HCT116 (cell line): ENCODE data around the gene CDH24. TPM values are rescaled to one million over a fixed set of nuclear protein-coding genes. Genes with fewer than 3 reads are reported as not detected.

Source experiments
- ATAC-seq: fragments of 200-7000 bp; cut with Tn5 transposase; 2 replicates; pipeline ENCODE4 v1.9.1; 2020; ENCODE audit warnings: mild to moderate bottlenecking, moderate library complexity
- BruUV-seq: library from RNA; stranded (reverse); fragments of 400-500 nt; replicated peaks from 2 replicates; lab custom pipeline; 2021; lab: Mats Ljungman, UMichigan
- CTCF ChIA-PET: fragments of 300-600 bp; sonication (Branson Sonifier 250); formaldehyde crosslinking; loops from one replicate; lab custom pipeline; 2021; ENCODE audit warnings: antibody characterized with exemption; lab: Charles Lee
- POLR2A ChIA-PET: fragments of 300-600, 350-600 bp; sonication (Branson Sonifier 250); formaldehyde crosslinking; loops from one replicate; lab custom pipeline; 2021; ENCODE audit warnings: antibody characterized with exemption; lab: Charles Lee
- RAD21 ChIA-PET, 2 experiments: fragments of 300-600 bp; sonication (Branson Sonifier 250); formaldehyde crosslinking; loops; one replicate each; lab custom pipeline; 2023; ENCODE audit warnings: low total read pairs in 2 of 2; ENCODE audit not compliant: uncharacterized antibody in 2 of 2, unreplicated experiment in 2 of 2, low non-redundant PET in 1 of 2; lab: Charles Lee
- DNase-seq: peaks from one replicate; pipeline ENCODE4 v3.0.0-alpha.2; 2010; ENCODE audit warnings: low read depth, low spot score
- H2AFZ ChIP-seq: fragments of 200-600 bp; shearing (Covaris generic), sonication (generic); 2 replicates; pipeline ENCODE4 v1.6.1; 2017; ENCODE audit warnings: low read depth, mixed run types, mixed read lengths, antibody characterized with exemption, low read length; ENCODE audit not compliant: poor library complexity, severe bottlenecking
- H3K27ac ChIP-seq: 2 replicates; pipeline ENCODE4 v1.5.1; 2012; ENCODE audit warnings: low read depth, low read length
- H3K27me3 ChIP-seq: fragments of 200-600 bp; sonication (generic); 2 replicates; pipeline ENCODE4 v1.6.1; 2016; ENCODE audit warnings: mixed run types, low read length, mixed read lengths; ENCODE audit not compliant: insufficient read depth
- H3K36me3 ChIP-seq, 2 experiments: fragments of 200-500 bp in 1 of 2; fragments of 200-600 bp in 1 of 2; sonication (Bioruptor generic) in 1 of 2; sonication (generic) in 1 of 2; 2 replicates each; pipeline versions ENCODE4 v1.5.1 to v1.6.1; 2014 to 2016; ENCODE audit warnings: low read length in 2 of 2, inconsistent platforms in 1 of 2, mixed read lengths in 1 of 2, mixed run types in 1 of 2; ENCODE audit not compliant: insufficient read depth in 2 of 2, control insufficient read depth in 1 of 2
- H3K4me1 ChIP-seq, 2 experiments: fragments of 200-600 bp in 1 of 2; sonication (generic) in 1 of 2; 2 replicates each; pipeline versions ENCODE4 v1.5.1 to v1.6.1; 2012 to 2017; ENCODE audit warnings: low read length in 2 of 2, inconsistent platforms in 1 of 2, mild to moderate bottlenecking in 1 of 2, mixed read lengths in 1 of 2, mixed run types in 1 of 2, moderate library complexity in 1 of 2; ENCODE audit not compliant: insufficient read depth in 2 of 2, control insufficient read depth in 1 of 2
- H3K4me2 ChIP-seq: fragments of 200-600 bp; sonication (generic); 2 replicates; pipeline ENCODE4 v1.6.1; 2017; ENCODE audit warnings: mixed run types, low read length, mixed read lengths
- H3K4me3 ChIP-seq, 2 experiments: fragments of 200-600 bp in 1 of 2; sonication (generic) in 1 of 2; replicated peaks in 1 of 2; 2 replicates each; pipeline ENCODE4 v1.5.1; 2011 to 2016; ENCODE audit warnings: low read length in 2 of 2, control low read depth in 1 of 2, low read depth in 1 of 2, mild to moderate bottlenecking in 1 of 2, mixed read lengths in 1 of 2, mixed run types in 1 of 2
- H3K79me2 ChIP-seq: fragments of 200-600 bp; sonication (generic); 2 replicates; pipeline ENCODE4 v1.6.1; 2017; ENCODE audit warnings: mild to moderate bottlenecking, mixed run types, low read length, moderate library complexity, mixed read lengths; ENCODE audit not compliant: insufficient read depth
- H3K9ac ChIP-seq: fragments of 200-600 bp; sonication (generic); 2 replicates; pipeline ENCODE4 v1.6.1; 2016; ENCODE audit warnings: low read length, mixed read lengths
- H3K9me2 ChIP-seq: fragments of 200-600 bp; sonication (generic), shearing (Covaris generic); 2 replicates; pipeline ENCODE4 v1.6.1; 2017; ENCODE audit warnings: mixed run types, mild to moderate bottlenecking, moderate library complexity; ENCODE audit not compliant: insufficient read depth
- H3K9me3 ChIP-seq, 2 experiments: fragments of 200-500 bp in 1 of 2; fragments of 200-600 bp in 1 of 2; sonication (Bioruptor generic) in 1 of 2; sonication (generic) in 1 of 2; 2 replicates each; pipeline ENCODE4 v1.6.1; 2014 to 2017; ENCODE audit warnings: low read length in 2 of 2, mixed read lengths in 2 of 2, inconsistent platforms in 1 of 2, low read depth in 1 of 2, mild to moderate bottlenecking in 1 of 2, mixed run types in 1 of 2, moderate library complexity in 1 of 2; ENCODE audit not compliant: control insufficient read depth in 1 of 2, insufficient read depth in 1 of 2
- H4K20me1 ChIP-seq: fragments of 200-600 bp; sonication (generic), shearing (Covaris generic); 2 replicates; pipeline ENCODE4 v1.6.1; 2017; ENCODE audit warnings: mixed run types, mild to moderate bottlenecking, moderate library complexity; ENCODE audit not compliant: insufficient read depth
- ATF3 ChIP-seq: IDR thresholded peaks from 2 replicates; pipeline ENCODE4 v1.6.1; 2012
- CBX3 ChIP-seq: IDR thresholded peaks from 2 replicates; pipeline ENCODE4 v1.6.1; 2012; ENCODE audit warnings: low read depth
- EGR1 ChIP-seq: IDR thresholded peaks from 2 replicates; pipeline ENCODE4 v1.6.1; 2012; ENCODE audit warnings: low read depth
- ELF1 ChIP-seq: IDR thresholded peaks from 2 replicates; pipeline ENCODE4 v1.6.1; 2012; ENCODE audit warnings: low read depth, borderline replicate concordance
- POLR2A ChIP-seq: IDR thresholded peaks from 2 replicates; pipeline ENCODE4 v1.7.0; 2011; ENCODE audit warnings: borderline replicate concordance; ENCODE audit not compliant: insufficient read depth, insufficient read length; ENCODE audit errors: extremely low read depth
- POLR2AphosphoS5 ChIP-seq: IDR thresholded peaks from 2 replicates; pipeline ENCODE4 v1.6.1; 2011; ENCODE audit warnings: mild to moderate bottlenecking, low read depth, low read length, moderate library complexity
- SIN3A ChIP-seq: IDR thresholded peaks from 2 replicates; pipeline ENCODE4 v1.6.1; 2012; ENCODE audit warnings: low read depth
- SRF ChIP-seq: IDR thresholded peaks from 2 replicates; pipeline ENCODE4 v1.6.1; 2012; ENCODE audit warnings: low read depth
- TCF7L2 ChIP-seq: IDR thresholded peaks from 2 replicates; pipeline ENCODE4 v1.7.0; 2011; ENCODE audit warnings: borderline replicate concordance, inconsistent platforms; ENCODE audit not compliant: insufficient read depth, insufficient read length; ENCODE audit errors: extremely low read depth
- YY1 ChIP-seq: IDR thresholded peaks from 2 replicates; pipeline ENCODE4 v1.6.1; 2011; ENCODE audit warnings: low read length, low read depth, moderate library complexity, mild to moderate bottlenecking; ENCODE audit not compliant: insufficient replicate concordance; ENCODE audit errors: extremely low read depth
- ZFX ChIP-seq: fragments of 450-650 bp; IDR thresholded peaks from 2 replicates; pipeline ENCODE4 v1.6.1; 2017
- intact Hi-C: fragments of 100-400 bp; cut with micrococcal nuclease; formaldehyde crosslinking; loops from 2 replicates; pipeline ENCODE4 v1.10.0; 2022
- total RNA-seq: library from RNA; stranded (reverse); gene quantifications from one replicate; pipeline ENCODE4 v1.2.1, GENCODE V29; 2021; ENCODE audit not compliant: unreplicated experiment
- TF ChIP-seq, protein P1 (sequence below), 3 experiments: fragments of 200-600 bp in 1 of 3; sonication (generic) in 1 of 3; IDR thresholded peaks in 2 of 3; conservative IDR thresholded peaks in 1 of 3; 2 replicates each; pipeline ENCODE4 v1.5.1; 2012 to 2017; ENCODE audit warnings: low read depth in 2 of 3, low read length in 2 of 3, antibody characterized with exemption in 1 of 3, borderline replicate concordance in 1 of 3, control low read depth in 1 of 3, mild to moderate bottlenecking in 1 of 3, mixed read lengths in 1 of 3, mixed run types in 1 of 3, moderate library complexity in 1 of 3; ENCODE audit not compliant: insufficient read depth in 1 of 3

Gene CDH24
- total RNA-seq, 1 experiment from 2014 or later = 19.3 TPM

GRCh38 chr14:23035303-23036144, 21.8 kb downstream of the CDH24 start (continued):
- no peak for TF ChIP-seq TCF7L2
- 0 out of 2 replicates have a peak, but pooled peaks have one; percentile 27 for TF ChIP-seq SRF
- no peak for TF ChIP-seq ATF3

DNA sequence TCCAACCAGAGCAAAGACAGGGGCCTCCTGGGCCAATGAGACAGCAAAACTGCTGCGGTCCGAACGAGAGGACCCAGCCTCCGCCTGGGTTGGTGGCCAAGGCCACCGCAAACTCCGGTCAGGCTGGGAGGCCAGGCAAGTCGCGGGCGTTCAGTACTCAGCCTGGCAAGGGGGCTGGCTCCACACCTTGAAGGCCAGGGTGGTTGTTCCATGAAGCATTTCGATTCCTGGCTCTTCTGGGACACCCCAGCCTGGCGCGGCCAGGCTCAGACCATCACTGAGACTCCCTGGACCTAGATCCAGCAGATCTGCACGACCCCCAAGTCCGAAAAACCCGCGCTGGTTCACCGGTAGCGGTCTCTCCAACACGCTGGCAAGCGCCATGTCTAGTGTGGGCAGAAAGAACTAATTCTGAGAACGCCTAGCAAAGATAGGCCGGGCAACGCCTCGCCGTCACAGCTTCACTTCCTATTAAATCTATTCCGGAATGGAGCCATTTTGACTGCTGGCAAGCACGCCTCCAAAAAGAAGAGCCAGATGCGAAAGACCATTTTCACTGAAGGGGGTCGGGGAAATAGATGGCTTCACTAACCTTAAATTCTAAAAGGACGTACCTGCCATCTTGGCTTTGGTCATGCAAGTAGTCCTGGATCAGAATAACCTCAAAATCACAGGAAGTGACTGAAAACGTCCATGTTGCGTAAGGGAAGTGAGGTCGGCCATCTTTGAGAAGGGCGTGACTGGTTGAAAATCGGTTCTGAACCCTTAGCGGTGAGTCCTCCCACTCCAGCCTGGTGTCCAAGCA, 22.6 kb downstream of the CDH24 start, which contains the start of gene PSMB5:
Gene PSMB5 (minus strand): TSS at position 403 of the 805 bp plus-strand sequence. CDS start 19 bp downstream, at position 384.
- Histone ChIP-seq H3K36me3 (peaks cover 16 to 29% of the 10 kb centered on the region in 2 experiments), H3K4me2 (peak within 1 kb of the TSS; percentile 51), H3K9me3 (no peaks in the 10 kb centered on the region), H4K20me1 (no peaks in the 10 kb centered on the region)
- intact Hi-C loops = no loop called here
- POLR2A ChIA-PET = interaction anchor here (1.2 kb wide), 1 partner anchor 27 kb away, joined by 4 read pairs; no protein-coding TSS in a partner anchor
- DNase-seq = peak; percentile 98
- TF ChIP-seq POLR2A = peak; percentile 85
- peak; percentile 64; the same call in 1 of the 2 replicates for TF ChIP-seq SIN3A
- no peak; the same call in 1 of the 2 replicates for TF ChIP-seq SRF
- TF ChIP-seq YY1 = peak; percentile 97
- peak; percentile 88 for TF ChIP-seq POLR2AphosphoS5
- 0 out of 2 replicates have a peak, but pooled peaks have one; percentile 51 for TF ChIP-seq CBX3
- TF ChIP-seq ELF1 = peak; percentile 63; the same call in 1 of the 2 replicates
- TF ChIP-seq, protein P1, sequence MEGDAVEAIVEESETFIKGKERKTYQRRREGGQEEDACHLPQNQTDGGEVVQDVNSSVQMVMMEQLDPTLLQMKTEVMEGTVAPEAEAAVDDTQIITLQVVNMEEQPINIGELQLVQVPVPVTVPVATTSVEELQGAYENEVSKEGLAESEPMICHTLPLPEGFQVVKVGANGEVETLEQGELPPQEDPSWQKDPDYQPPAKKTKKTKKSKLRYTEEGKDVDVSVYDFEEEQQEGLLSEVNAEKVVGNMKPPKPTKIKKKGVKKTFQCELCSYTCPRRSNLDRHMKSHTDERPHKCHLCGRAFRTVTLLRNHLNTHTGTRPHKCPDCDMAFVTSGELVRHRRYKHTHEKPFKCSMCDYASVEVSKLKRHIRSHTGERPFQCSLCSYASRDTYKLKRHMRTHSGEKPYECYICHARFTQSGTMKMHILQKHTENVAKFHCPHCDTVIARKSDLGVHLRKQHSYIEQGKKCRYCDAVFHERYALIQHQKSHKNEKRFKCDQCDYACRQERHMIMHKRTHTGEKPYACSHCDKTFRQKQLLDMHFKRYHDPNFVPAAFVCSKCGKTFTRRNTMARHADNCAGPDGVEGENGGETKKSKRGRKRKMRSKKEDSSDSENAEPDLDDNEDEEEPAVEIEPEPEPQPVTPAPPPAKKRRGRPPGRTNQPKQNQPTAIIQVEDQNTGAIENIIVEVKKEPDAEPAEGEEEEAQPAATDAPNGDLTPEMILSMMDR (IDR thresholded peaks at IDR 0.05 in 2 of 3, conservative IDR thresholded peaks at IDR 0.05 in 1 of 3; ENCODE audit: borderline replicate concordance in 1 of 3, insufficient read depth in 1 of 3, low read depth in 2 of 3, low read length in 2 of 3) = no peak
- TF ChIP-seq EGR1 = peak; percentile 96
- peak; percentile 92 for TF ChIP-seq ZFX
- TF ChIP-seq, all 23 proteins: peak for 8
- H2AFZ ChIP-seq = peak within 1 kb of the TSS; percentile 54
- ChIA-PET RAD21 (no interaction called here), CTCF (interaction anchor here (0.8 to 1.4 kb wide), 3 partner anchors 23 to 48 kb away, joined by 3 to 4 read pairs (median 4); no protein-coding TSS in a partner anchor)
- BruUV-seq = no TSS peak
- no peaks in the 10 kb centered on the region for H3K27me3 ChIP-seq
- peak; percentile 93 for ATAC-seq
- peaks cover 10 to 18% of the 10 kb centered on the region in 2 experiments; a peak in 3 of 4 replicates for H3K4me1 ChIP-seq
- peak within 1 kb of the TSS; percentile 84 for H3K27ac ChIP-seq
- peaks cover 41% of the 10 kb centered on the region for H3K79me2 ChIP-seq
- H3K4me3 ChIP-seq = peak within 1 kb of the TSS; percentile 84 to 98
- H3K9ac ChIP-seq = peak within 1 kb of the TSS; percentile 96
- no peaks in the 10 kb centered on the region for H3K9me2 ChIP-seq
